Coronary artery (tissue), 2 donors: ENCODE results near the gene ATP2B3.

ENCODE experiments used
- DNase-seq: peaks from one replicate; pipeline ENCODE4 v3.0.0-alpha.2; 2017; ENCODE audit warnings: low spot score
- H3K27ac ChIP-seq, 2 donors: fragments of 200-600 bp; sonication (generic); one replicate each; pipeline ENCODE4 v1.5.1; 2016 to 2019
- H3K4me3 ChIP-seq: fragments of 200-600 bp; sonication (generic); 2 replicates; pipeline ENCODE4 v1.5.1; 2016; ENCODE audit warnings: mild to moderate bottlenecking, moderate library complexity
- TF ChIP-seq, protein P1 (sequence below): fragments of 200-600 bp; sonication (generic); IDR thresholded peaks from one replicate; pipeline ENCODE4 v1.5.1; 2019; ENCODE audit warnings: antibody characterized with exemption

Gene ATP2B3

DNA sequence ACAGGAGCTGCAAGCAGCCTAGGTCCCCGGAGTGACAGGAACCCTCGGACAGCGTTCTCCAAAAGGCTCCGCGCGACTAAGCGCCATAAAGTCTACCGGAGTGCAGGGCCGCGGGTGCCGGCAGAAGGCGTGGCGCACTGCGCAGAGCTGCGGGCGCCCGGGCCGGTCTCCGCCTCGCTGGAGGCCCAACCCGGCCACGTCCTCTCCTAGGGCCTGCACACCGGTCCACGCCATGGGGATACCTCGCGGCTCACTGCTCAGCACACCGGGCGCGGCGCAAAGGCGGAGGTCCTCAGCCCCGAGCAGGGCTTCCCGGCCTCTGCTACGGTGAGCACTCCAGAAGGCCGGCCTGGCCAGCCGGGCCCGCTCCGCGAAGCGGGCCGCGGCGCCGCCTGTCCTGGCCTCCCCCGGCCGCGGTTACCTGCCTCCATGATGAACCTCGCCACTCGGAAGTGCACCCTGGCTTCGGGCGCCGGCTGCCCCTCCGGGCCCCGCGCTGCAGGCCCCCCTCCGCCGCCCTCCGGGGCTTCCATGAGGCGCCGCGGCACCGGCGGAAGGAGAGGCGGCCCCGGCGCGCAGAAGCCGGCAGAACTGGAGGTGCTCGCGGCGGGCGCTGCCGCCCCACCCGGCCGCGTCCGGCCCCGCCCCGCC, 81.2 kb downstream of the ATP2B3 start, which contains the start of gene CCNQ:
TSS of gene CCNQ (minus strand) at position 599 of the 651 bp plus-strand sequence. CDS start at position 533, 66 bp downstream.
- TF ChIP-seq, protein P1, sequence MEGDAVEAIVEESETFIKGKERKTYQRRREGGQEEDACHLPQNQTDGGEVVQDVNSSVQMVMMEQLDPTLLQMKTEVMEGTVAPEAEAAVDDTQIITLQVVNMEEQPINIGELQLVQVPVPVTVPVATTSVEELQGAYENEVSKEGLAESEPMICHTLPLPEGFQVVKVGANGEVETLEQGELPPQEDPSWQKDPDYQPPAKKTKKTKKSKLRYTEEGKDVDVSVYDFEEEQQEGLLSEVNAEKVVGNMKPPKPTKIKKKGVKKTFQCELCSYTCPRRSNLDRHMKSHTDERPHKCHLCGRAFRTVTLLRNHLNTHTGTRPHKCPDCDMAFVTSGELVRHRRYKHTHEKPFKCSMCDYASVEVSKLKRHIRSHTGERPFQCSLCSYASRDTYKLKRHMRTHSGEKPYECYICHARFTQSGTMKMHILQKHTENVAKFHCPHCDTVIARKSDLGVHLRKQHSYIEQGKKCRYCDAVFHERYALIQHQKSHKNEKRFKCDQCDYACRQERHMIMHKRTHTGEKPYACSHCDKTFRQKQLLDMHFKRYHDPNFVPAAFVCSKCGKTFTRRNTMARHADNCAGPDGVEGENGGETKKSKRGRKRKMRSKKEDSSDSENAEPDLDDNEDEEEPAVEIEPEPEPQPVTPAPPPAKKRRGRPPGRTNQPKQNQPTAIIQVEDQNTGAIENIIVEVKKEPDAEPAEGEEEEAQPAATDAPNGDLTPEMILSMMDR, result no peak
- DNase-seq, result no peak
- H3K4me3 ChIP-seq, result peak within 1 kb of the TSS; percentile 90
- peak within 1 kb of the TSS in 1 of 2 donors; percentile 80 for H3K27ac ChIP-seq

DNA sequence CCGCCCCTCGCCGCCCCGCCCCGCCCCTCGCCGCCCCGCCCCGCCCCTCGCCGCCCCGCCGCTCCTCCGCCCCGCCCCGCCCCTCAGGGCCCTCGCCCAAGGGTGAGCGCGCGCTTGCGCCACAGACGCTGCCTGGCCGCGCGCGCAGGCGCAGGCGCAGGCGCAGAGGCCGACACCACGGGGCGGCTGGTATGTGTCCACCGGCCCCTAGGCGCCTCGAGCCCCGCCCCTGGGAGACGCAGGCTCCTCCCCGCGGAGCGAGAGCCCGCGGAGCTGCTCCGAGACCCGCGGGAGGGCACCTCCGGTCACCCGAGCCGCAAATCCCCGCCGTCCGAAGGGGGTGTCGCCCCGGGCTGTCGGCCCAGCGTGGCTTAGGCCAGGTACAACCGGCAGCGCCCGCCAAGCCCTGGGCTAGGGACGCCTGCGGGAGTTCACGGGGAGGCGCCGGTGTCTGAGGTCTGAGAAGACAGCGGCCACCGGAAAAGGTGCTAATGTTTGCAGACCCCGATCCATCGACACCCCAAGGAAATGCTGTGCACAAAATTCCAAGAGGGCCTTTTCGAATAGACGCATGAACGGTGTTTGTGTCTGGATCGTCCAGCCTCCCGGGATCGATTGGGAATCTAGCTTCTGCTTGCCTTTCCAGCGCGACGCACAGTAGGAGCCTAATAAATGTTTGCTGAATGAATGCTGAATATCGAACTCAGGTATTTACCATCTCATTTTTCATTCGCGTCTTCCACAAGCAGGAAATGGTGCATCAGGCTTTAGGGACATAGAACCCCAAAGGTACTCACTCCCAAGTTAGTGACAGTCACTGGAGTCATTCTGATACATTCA, 82.0 kb downstream of the ATP2B3 start:
- TF ChIP-seq, protein P1, result no peak
- peak overlapping the region in 1 of 2 donors; percentile 71 for H3K27ac ChIP-seq
- peak overlapping the region; percentile 90 for H3K4me3 ChIP-seq
- peak; percentile 87 for DNase-seq

DNA sequence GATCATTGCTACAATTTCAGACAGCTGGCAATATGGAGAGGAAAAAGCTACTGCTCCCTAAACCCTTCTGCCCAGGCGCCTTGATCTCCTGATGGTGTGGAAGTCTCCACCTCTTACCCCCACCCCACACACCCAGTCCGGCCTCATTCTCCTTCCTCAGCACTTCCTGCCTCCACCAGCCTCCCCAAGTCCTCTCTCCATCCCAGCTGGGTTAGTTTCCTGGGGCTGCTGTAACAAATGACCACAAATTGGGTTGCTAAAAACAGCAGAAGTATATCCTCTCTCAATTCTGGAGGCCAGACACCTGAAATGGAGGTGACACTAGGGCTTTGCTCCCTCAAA, 82.6 kb downstream of the ATP2B3 start:
- DNase-seq, result no peak
- H3K27ac ChIP-seq, result no peak overlapping the region
- peak overlapping the region; percentile 71 for H3K4me3 ChIP-seq
- TF ChIP-seq, protein P1, result no peak

DNA sequence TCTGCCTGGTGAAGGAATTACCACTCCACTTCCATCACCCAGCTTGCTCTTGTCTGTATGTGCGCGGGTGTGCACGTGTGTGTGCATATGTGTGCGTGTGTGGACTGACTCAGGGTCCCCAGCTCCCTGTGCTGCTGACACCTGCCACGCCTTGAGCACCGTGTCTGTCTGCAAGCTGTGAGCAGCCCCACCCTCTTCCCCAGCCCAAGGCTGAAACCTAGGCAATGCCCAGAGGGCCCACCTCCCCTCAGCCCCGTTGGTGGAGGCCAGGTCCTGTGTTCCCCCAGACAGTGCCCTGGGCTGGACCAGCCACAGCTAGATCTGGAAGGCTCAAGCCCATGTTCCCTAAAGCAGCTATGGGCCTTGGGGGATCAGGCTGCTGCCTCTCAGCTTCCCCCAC, 83.5 kb downstream of the ATP2B3 start:
- no peak for DNase-seq
- H3K4me3 ChIP-seq, result no peak overlapping the region
- TF ChIP-seq, protein P1, result no peak
- no peak overlapping the region for H3K27ac ChIP-seq

DNA sequence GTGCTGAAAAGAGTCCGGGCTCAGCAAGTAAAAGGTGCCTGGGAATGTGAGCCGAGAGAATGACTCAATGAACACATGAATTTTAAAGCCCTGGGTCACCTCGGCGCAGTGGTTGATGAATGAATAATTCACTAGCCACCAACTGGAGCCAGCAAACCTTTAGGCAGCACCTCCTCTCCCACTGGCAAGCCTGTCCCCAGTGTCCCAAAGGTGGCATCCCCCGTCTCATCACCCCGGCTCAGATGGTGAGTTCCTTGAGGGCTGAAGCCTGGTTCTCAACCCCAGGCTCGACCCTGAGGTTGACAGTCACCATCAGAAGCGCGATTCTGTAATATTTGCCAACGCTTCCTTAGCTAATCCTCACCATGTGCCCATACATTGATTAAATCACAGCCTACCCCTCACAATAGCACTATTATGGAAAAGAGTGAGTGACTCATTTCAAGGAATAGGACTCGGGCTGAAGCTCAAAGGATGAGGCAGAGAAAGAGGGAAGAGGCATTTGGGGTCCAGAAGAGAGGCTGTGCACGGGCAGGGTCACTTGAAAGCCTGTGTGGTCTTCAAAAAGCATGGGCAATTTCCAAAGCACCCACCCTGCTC, 84.2 kb downstream of the ATP2B3 start:
- TF ChIP-seq, protein P1, result no peak
- H3K27ac ChIP-seq, result no peak overlapping the region

DNA sequence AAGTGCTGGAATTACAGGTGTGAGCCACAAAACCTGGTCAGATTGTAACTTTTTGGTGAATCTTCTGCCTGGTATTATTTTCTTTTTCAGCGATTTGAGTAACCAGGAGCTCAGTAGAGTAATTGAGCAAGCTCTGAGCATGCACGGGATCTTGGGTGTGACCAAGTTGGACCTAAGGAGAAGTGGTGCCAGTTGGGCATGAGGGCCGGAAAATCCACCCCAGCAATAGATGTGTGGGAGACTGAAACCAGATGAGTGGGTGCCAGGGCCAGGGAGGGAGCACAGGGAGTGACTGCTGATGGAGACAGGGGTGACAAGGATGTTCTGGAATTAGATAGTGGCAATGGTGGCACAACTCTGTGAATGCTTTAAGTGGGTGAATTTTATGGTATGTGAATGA, 85.2 kb downstream of the ATP2B3 start:
- H3K4me3 ChIP-seq, result no peak overlapping the region
- H3K27ac ChIP-seq, result no peak overlapping the region
- DNase-seq, result no peak
- TF ChIP-seq, protein P1, result no peak

More for the DNA sequence above, 84.2 kb downstream of the ATP2B3 start:
- H3K4me3 ChIP-seq, result no peak overlapping the region
- no peak for DNase-seq
